ENCODE measurements around the gene ZNF839.
"Not testable (repeated sequence)": the region's sequence is repeated elsewhere in the genome, so short reads cannot be mapped to it uniquely, and the experiment has no call there.

ZNF839 gene

GRCh38 chr14:102319351-102320032 is at the start of gene ZNF839:
Gene ZNF839, plus strand, starts transcription at chr14:102319746. Its CDS starts 20 bp downstream, at chr14:102319766.
- DNase-seq: peak in 1 of 2 experiments; percentile 30

- DNase-seq: no peak
Measured at GRCh38 chr14:102272392-102272791, 47.2 kb upstream of the ZNF839 start.

DNA sequence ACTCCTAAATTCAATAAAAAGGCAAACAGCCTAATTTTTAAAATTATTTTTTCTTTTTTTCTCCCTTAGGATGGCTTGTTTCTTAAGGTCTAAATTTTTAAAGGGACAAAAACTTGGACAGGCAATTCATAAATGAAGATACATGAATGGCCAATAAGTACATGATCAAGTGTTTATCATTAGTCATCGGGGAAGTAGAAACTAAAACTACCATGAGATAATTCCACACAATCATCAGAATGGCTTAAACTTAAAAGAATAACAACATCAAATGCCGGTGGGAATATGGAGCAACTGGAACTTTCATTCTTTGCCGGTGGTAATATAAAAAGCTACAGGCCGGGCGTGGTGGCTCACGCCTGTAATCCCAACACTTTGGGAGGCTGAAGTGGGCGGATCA is 43.7 kb upstream of the ZNF839 start:
- no peak for DNase-seq

GRCh38 chr14:102277874-102278630 is 41.5 kb upstream of the ZNF839 start:
- no peak for DNase-seq

GRCh38 chr14:102278631-102278935 is 41.0 kb upstream of the ZNF839 start:
- DNase-seq: no peak

DNA sequence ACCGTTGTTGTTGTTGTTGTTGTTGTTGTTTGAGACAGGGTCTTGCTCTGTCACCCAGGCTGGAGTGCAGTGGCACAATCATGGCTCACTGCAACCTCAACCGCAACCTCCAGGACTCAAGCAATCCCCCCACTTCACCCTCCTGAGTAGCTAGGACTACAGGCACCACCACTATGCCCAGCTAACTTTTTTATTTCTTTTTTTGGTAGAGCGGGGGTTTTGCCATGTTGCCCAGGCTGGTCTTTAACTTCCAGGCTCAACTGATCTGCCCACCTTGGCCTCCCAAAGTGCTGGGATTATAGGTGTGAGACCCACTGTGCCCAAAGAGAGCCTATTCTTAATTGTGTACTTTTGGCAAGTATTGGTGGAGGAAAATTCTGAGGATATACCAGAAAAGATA is 40.3 kb upstream of the ZNF839 start:
- no peak for DNase-seq

GRCh38 chr14:102279688-102280348 is 39.7 kb upstream of the ZNF839 start:
- no peak for DNase-seq

DNA sequence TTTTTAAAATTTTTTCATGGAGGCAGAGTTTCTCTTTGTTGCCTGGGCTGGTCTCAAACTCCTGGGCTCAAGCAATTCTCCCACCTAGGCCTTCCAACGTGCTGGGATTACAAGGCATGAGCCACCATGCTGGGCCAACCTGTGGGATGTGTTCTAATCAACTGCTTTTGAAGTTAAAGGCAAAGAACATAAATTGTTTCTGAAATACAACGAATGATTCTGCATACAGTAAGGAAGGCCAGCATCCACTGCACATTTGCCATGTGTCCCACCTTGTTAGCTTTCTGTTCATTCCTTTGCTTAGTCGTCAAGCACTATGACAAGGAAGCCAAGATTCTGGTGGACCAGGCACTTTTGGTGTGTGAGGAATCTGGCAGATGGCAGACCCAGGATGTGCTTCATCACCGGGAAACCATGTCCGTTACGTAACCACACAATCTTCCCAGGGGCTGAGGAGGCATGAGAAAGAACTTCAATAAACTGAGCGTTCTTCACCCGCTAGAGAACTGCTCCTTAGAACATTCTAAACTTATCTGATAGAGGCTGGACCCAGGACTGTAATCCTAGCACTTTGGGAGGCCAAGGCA is 39.1 kb upstream of the ZNF839 start:
- no peak for DNase-seq

DNA sequence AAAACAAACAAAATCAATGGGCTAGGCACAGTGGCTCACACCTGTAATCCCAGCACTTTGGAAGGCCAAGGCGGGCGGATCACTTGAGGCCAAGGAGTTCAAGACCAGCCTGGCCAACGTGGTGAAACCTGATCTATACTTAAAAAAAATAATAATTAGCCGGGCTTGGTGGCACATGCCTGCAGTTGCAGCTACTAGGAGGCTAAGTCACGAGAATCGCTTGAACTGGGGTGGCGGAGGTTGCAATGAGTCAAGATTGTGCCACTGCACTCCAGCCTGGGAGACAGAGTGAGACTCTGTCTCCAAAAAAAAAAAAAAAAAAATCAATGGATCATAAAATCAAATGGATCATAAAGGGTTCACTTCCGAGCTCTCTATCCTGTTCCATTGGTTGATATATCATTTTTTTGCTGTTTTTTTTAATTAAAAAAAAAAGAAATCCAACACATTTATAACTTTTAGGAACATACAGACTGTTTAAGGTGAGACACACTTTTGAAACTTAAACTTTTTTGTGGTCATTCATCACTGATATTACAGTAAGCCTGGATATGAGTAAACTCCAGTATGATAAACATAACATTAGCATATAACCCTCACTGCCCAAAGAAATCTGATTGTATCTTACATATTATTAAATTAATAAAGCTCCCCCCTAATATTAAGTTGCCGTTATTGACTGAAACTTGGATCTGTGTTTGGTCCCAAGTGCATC is 36.6 kb upstream of the ZNF839 start:
- no peak for DNase-seq

DNA sequence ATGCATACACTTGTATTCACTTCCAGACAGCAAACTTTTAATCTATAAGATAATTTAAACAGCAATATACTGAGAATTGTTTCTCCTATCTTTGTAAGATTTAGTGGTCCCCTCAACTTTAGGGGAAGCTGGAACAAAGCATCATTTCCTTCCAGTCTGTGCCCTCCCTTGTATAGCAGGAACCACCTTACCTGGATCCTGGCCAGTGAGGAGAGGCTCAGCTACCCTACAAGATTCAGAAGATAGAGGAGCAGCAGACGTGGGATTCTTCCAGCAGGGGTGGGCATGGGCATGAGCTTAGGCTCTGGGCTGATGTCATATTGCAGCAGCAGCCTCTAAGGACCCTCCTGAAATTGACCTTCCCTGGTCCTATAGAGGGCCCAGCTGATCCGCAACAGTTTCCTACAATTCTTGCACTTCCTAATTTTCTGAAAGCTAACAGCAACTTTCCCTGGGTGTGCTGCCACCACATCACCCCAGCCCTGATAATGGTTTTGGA is 35.9 kb upstream of the ZNF839 start:
- DNase-seq: no peak

- no peak for DNase-seq
Measured at GRCh38 chr14:102285106-102285505, 34.4 kb upstream of the ZNF839 start.

DNA sequence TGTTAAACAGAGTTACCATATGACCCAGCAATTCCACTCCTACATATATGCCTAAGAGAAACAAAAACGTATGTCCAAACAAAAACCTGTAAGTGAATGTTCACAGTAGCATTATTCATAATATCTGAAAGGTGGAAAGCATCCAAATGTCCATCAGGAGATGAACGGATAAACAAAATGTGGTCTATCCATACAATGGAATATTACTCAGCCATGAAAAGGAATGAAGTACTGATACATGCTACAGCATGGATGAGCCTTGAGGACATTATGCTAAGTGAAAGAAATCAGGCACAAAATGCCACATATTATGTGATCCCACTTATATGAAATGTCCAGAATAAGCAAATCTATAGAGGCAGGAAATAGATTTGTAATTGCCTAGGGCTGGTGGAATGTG is 31.4 kb upstream of the ZNF839 start:
- DNase-seq: no peak

GRCh38 chr14:102292441-102292840 is 27.1 kb upstream of the ZNF839 start:
- no peak for DNase-seq

DNA sequence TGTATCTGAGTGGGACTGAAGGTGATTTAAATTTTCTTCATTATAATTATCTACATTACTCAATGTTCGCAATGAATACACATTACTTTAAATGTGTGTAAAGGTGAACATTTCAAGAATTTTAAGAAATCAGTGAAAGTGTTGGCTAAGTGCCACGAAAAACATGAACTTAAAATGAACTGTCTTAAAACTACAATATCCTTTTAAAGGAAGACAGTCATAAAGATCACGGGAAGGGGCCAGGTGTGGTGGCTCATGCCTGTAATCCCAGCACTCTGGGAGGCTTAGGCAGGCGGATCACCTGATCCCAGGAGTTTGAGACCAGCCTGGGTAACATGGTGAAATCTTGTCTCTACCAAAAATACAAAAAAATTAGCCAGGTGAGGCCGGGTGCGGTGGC is 25.8 kb upstream of the ZNF839 start:
- DNase-seq: no peak

GRCh38 chr14:102295270-102295669 is 24.3 kb upstream of the ZNF839 start:
- no peak for DNase-seq

GRCh38 chr14:102297436-102298170 is 21.9 kb upstream of the ZNF839 start:
- no peak for DNase-seq

GRCh38 chr14:102298303-102299070 is 21.1 kb upstream of the ZNF839 start:
- DNase-seq: not testable (repeated sequence)

DNA sequence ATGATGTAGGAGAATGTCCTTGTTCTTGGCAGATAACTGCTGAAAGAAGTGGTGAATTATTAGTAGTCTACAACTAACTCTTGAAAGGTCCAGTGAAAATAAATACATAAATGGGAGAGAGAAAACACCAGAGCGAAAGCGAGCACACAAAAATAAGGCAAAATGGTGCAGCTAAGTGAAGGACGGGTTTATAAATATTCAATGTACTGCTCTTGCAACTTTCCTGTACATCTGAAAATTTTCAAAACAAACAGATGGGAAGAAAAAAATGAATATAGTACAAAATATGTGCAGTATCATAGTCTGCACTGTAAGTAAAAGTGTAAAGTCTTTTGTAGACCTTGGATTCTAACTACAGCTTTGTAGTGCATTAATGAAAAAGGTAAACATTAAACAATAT is 15.9 kb upstream of the ZNF839 start:
- no peak for DNase-seq

DNA sequence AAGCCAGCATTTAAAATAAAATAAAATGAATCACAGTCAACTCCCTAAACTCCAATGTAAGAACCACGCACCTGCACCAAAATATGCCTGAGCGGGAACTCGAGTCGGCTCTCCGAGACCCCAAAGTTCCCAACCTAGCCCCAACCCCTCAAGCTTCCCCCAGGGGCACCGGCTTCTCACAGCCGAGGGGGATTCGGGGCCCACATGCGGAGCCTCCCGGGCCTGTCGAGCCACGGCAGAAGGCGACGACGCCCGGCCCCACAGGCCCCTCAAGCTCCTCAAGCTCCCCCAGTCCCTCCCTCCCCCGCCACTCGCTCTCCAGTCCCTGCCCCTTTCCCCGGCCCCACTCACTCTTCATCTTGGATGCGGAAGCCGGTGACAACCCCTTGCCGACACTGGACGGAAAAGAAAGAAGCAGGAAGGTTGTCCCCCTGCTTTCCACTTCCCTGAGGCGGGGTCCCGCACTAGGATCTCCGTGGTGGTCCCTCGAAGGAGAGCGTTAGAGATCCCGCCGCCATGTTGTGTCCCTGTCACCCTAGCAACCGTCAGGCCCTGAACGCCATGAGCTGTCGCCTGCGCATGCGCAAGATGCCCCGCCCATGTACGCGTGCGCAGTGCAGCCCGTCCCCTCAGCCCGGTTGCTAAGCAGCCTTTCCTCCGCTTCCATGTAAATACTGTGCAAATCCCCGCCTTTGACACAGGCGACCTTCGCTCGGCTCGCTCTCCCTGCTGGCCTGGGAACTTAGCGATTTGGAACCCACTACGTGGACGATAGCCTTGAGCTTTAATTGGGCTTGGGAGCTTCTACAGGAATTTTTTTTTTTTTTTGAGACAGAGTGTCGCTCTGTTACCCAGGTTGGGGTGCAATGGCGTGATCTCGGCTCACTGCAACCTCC is 14.7 kb upstream of the ZNF839 start, which contains the start of gene MOK:
Gene MOK (minus strand): TSS at position 554 of the 896 bp plus-strand sequence. CDS start 196 bp downstream, at position 358.
- peak; percentile 32 to 85 for DNase-seq
